MV-4-11 (cell line): ENCODE measurements around the gene ANO7.
"Not testable (repeated sequence)": the region's sequence is repeated elsewhere in the genome, so short reads cannot be mapped to it uniquely, and the experiment has no call there.

Experiments used
- DNase-seq: peaks from one replicate; lab custom pipeline; 2025; lab: John Stamatoyannopoulos, UW

Gene ANO7

GRCh38 chr2:241191081-241191480 lies 2.6 kb downstream of the ANO7 start:
- DNase-seq: no peak

GRCh38 chr2:241193271-241193670 lies 4.8 kb downstream of the ANO7 start:
- DNase-seq: no peak

- no peak for DNase-seq
Observed at GRCh38 chr2:241194811-241195210, 6.3 kb downstream of the ANO7 start.

GRCh38 chr2:241195506-241196130 lies 7.1 kb downstream of the ANO7 start:
- DNase-seq: no peak

- not testable (repeated sequence) for DNase-seq
Observed at GRCh38 chr2:241197246-241197645, 8.8 kb downstream of the ANO7 start.

GRCh38 chr2:241197947-241198346 lies 9.5 kb downstream of the ANO7 start:
- no peak for DNase-seq

GRCh38 chr2:241198381-241199279 lies 10.2 kb downstream of the ANO7 start:
- DNase-seq: no peak

GRCh38 chr2:241199286-241199685 lies 10.8 kb downstream of the ANO7 start:
- DNase-seq: no peak

GRCh38 chr2:241199897-241200821 lies 11.7 kb downstream of the ANO7 start:
- no peak for DNase-seq

GRCh38 chr2:241200822-241201395 lies 12.4 kb downstream of the ANO7 start:
- DNase-seq: peak; percentile 35

- DNase-seq: no peak
Observed at GRCh38 chr2:241201445-241202267, 13.2 kb downstream of the ANO7 start.

- no peak for DNase-seq
Observed at GRCh38 chr2:241202268-241202585, 13.8 kb downstream of the ANO7 start.

- no peak for DNase-seq
Observed at GRCh38 chr2:241202681-241203080, 14.2 kb downstream of the ANO7 start.

GRCh38 chr2:241203218-241204009 lies 14.9 kb downstream of the ANO7 start:
- DNase-seq: no peak

GRCh38 chr2:241204010-241204384 lies 15.5 kb downstream of the ANO7 start:
- DNase-seq: no peak

GRCh38 chr2:241204490-241204889 lies 16.0 kb downstream of the ANO7 start:
- no peak for DNase-seq

- DNase-seq: no peak
Observed at GRCh38 chr2:241205086-241205485, 16.6 kb downstream of the ANO7 start.

- no peak for DNase-seq
Observed at GRCh38 chr2:241207151-241207550, 18.7 kb downstream of the ANO7 start.

- DNase-seq: no peak
Observed at GRCh38 chr2:241207641-241208040, 19.2 kb downstream of the ANO7 start.

- DNase-seq: no peak
Observed at GRCh38 chr2:241208058-241208457, 19.6 kb downstream of the ANO7 start.
